Measurements from ENCODE around the gene ARHGAP8.
"Not testable (repeated sequence)": the region's sequence is repeated elsewhere in the genome, so short reads cannot be mapped to it uniquely, and the experiment has no call there.

ARHGAP8 gene

GRCh38 chr22:44740307-44740706, 12.1 kb upstream of the ARHGAP8 start:
- DNase-seq, result no peak

GRCh38 chr22:44741929-44742328, 10.4 kb upstream of the ARHGAP8 start:
- no peak for DNase-seq

GRCh38 chr22:44743247-44743646, 9.1 kb upstream of the ARHGAP8 start:
- no peak for DNase-seq

- no peak for DNase-seq
Measured at GRCh38 chr22:44743804-44744211, 8.6 kb upstream of the ARHGAP8 start.

GRCh38 chr22:44745853-44746789, 6.3 kb upstream of the ARHGAP8 start:
- DNase-seq, result no peak

- not testable (repeated sequence) for DNase-seq
Measured at GRCh38 chr22:44747784-44748127, 4.6 kb upstream of the ARHGAP8 start.

GRCh38 chr22:44748524-44748923, 3.9 kb upstream of the ARHGAP8 start:
- no peak for DNase-seq

- DNase-seq, result no peak
Measured at GRCh38 chr22:44750481-44750880, 1.9 kb upstream of the ARHGAP8 start.

- no peak for DNase-seq
Measured at GRCh38 chr22:44753189-44754042, 1.0 kb downstream of the ARHGAP8 start.

- DNase-seq, result no peak
Measured at GRCh38 chr22:44754998-44755397, 2.6 kb downstream of the ARHGAP8 start.

- no peak for DNase-seq
Measured at GRCh38 chr22:44755417-44755816, 3.0 kb downstream of the ARHGAP8 start.

- no peak for DNase-seq
Measured at GRCh38 chr22:44755956-44756361, 3.6 kb downstream of the ARHGAP8 start.

- DNase-seq, result peak; percentile 29
Measured at GRCh38 chr22:44758344-44758973, 6.1 kb downstream of the ARHGAP8 start.

- no peak for DNase-seq
Measured at GRCh38 chr22:44759001-44759400, 6.6 kb downstream of the ARHGAP8 start.

- DNase-seq, result no peak
Measured at GRCh38 chr22:44759430-44760310, 7.3 kb downstream of the ARHGAP8 start.

- no peak for DNase-seq
Measured at GRCh38 chr22:44760476-44760875, 8.1 kb downstream of the ARHGAP8 start.

GRCh38 chr22:44761025-44761424, 8.7 kb downstream of the ARHGAP8 start:
- DNase-seq, result no peak

GRCh38 chr22:44764373-44764772, 12.0 kb downstream of the ARHGAP8 start:
- no peak for DNase-seq

GRCh38 chr22:44764974-44765373, 12.6 kb downstream of the ARHGAP8 start:
- DNase-seq, result no peak

- DNase-seq, result no peak
Measured at GRCh38 chr22:44765571-44766285, 13.4 kb downstream of the ARHGAP8 start.

- DNase-seq, result no peak
Measured at GRCh38 chr22:44773082-44773481, 20.7 kb downstream of the ARHGAP8 start.

GRCh38 chr22:44775862-44776261, 23.5 kb downstream of the ARHGAP8 start:
- DNase-seq, result no peak
